A549 treated with Mapracorat at 1 μM for 4 hours (cell line): Measurements from ENCODE around the gene STRC. TPM values are rescaled to one million over a fixed set of nuclear protein-coding genes. Genes with fewer than 3 reads are reported as not detected.

Source experiments
- total RNA-seq: library from RNA; stranded (reverse); fragments of 200-300 nt; extraction: Qiagen RNA extraction; gene quantifications from 5 replicates; pipeline ENCODE4 v1.2.3, GENCODE V29; 2022

STRC gene
- 0.12 to 0.30 TPM (median 0.23 TPM) in 4 of 5 replicates, not detected in the other for total RNA-seq

GRCh38 chr15:43618700-43619099, at the start of gene STRC:
Gene STRC (minus strand): TSS chr15:43618800. CDS start chr15:43618722, 78 bp downstream.

GRCh38 chr15:43648649-43649429, 30.2 kb upstream of the STRC start, which contains the start of gene CATSPER2:
Gene CATSPER2 (minus strand): TSS chr15:43648844. CDS start chr15:43648061, 783 bp downstream.

DNA sequence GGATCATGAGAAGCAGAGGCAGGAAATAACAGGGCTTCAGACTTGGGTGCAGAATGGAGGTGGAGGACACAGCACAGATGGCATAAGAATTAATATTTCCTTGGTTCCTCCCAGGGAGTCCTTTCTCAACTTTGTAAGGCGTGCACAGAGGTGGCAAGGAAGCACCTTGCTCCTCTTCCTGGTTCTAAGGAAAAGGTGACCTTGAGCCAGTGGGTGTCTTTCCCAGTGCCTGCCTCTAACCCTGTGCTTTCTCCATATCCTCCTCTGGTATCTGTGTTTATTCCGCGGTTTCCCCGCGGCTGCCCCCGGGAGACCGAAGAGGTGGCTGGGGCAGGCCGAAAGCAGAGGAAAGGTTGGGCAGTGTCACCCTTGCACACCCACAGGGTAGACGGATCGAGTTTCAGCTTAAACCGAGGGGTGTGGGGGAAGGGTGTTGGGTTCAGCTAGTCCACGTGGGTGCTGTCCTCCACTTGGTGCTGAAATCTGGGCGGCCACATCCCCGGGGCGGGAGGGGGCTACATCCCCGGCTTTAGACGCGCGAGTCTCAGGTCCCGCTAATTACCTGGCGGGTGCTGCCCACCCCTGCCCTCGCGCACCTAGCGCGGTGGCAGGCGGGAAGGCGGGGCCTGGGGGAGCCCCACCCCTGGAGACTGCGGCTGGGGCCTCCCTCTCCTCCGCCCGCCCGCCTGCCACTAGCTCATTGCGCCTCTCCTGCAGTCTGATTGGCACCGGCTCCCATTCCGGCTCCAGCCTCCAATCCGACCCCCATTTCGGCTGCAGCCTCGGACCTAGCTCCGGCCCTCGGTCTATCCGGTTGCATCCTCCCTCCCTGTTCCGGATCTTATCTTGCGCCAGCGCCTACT, 25.0 kb downstream of the STRC start, which contains the start of gene CKMT1B:
Gene CKMT1B, plus strand, starts transcription at position 700 of the 863 bp plus-strand sequence. CDS start 192 bp downstream, outside the sequence.

GRCh38 chr15:43589778-43590466, 28.7 kb downstream of the STRC start, which contains the start of gene PPIP5K1:
Gene PPIP5K1 (minus strand): TSS chr15:43590208. CDS start chr15:43584504, 5,704 bp downstream.

Other genes starting within 250 kb of the STRC start
- 7.1 to 9.5 TPM (median 8.2 TPM) in 5 replicates for gene ZSCAN29, start 247.8 kb downstream of the STRC start, total RNA-seq
- 3.8 to 8.1 TPM (median 5.9 TPM) in 5 replicates for gene TUBGCP4, start 247.7 kb downstream of the STRC start, total RNA-seq
- 15.8 to 18.4 TPM (median 17.0 TPM) in 5 replicates for gene TP53BP1, start 125.6 kb downstream of the STRC start, total RNA-seq
- 0.57 to 0.66 TPM (median 0.64 TPM) in 5 replicates for gene MAP1A, start 101.2 kb downstream of the STRC start, total RNA-seq
- 4.7 to 7.8 TPM (median 6.9 TPM) in 5 replicates for gene PPIP5K1, start 28.6 kb downstream of the STRC start, total RNA-seq
- gene CKMT1B, start 24.8 kb downstream of the STRC start, total RNA-seq, result 2.7 to 5.1 TPM (median 3.3 TPM) in 5 replicates
- 0.39 to 1.3 TPM (median 0.48 TPM) in 5 replicates for gene CATSPER2, start 30.0 kb upstream of the STRC start, total RNA-seq
- 2.0 to 3.5 TPM (median 2.7 TPM) in 5 replicates for gene CKMT1A, start 75.1 kb upstream of the STRC start, total RNA-seq
- gene PDIA3, start 127.6 kb upstream of the STRC start, total RNA-seq, result 274 to 366 TPM (median 360 TPM) in 5 replicates
- gene ELL3, start 158.2 kb upstream of the STRC start, total RNA-seq, result 0.97 to 2.2 TPM (median 1.4 TPM) in 5 replicates
- gene SERF2, start 173.5 kb upstream of the STRC start, total RNA-seq, result 524 to 727 TPM (median 679 TPM) in 5 replicates
- 0.07 to 0.08 TPM in 2 of 5 replicates, not detected in the others for gene SERINC4, start 181.4 kb upstream of the STRC start, total RNA-seq
- gene HYPK, start 181.8 kb upstream of the STRC start, total RNA-seq, result 4.0 to 12.2 TPM (median 4.2 TPM) in 5 replicates
- 23.6 to 28.8 TPM (median 24.2 TPM) in 5 replicates for gene MFAP1, start 205.9 kb upstream of the STRC start, total RNA-seq
- 10.9 to 14.0 TPM (median 12.9 TPM) in 5 replicates for gene WDR76, start 208.2 kb upstream of the STRC start, total RNA-seq